Breast epithelium (tissue), 3 donors: ENCODE measurements around the gene TIMM29.

Experiments used
- CTCF ChIP-seq, 3 donors: fragments of 450-650 bp; IDR thresholded peaks; one replicate each; pipeline ENCODE4 v1.5.1; 2016 to 2017; ENCODE audit warnings: antibody characterized with exemption in 3 of 3, mild to moderate bottlenecking in 3 of 3, moderate library complexity in 3 of 3
- POLR2A ChIP-seq: fragments of 450-650 bp; IDR thresholded peaks from one replicate; pipeline ENCODE4 v1.6.1; 2016; ENCODE audit warnings: antibody characterized with exemption, mild to moderate bottlenecking, moderate library complexity
- POLR2AphosphoS5 ChIP-seq, 3 donors: sonication (generic); formaldehyde crosslinking; IDR thresholded peaks; one replicate each; pipeline ENCODE4 v1.6.1; 2017; ENCODE audit warnings: antibody characterized with exemption in 3 of 3

DNA sequence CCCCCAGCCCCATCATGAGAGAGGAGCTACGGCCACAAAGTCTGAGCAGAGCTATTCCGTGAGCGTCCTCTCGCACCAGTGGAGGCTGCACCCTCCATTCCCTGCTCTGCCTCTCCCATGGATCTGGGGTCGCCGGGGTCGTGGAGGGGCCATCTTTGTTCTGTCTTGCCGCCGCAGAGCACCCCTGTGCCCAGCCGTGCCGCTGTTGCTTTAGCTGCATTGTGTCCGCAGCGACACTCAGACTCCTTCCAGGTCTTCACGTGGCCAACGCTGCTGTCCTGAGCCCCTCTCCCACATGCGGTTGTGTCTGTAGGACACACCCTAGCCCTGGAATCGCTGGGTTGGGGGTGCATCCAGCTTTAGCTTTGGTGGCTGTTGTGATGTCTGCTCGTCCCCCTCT lies 16.0 kb upstream of the TIMM29 start:
- TF ChIP-seq CTCF (IDR thresholded peaks at IDR 0.05): no peak
- TF ChIP-seq POLR2A: no peak
- TF ChIP-seq POLR2AphosphoS5 (IDR thresholded peaks at IDR 0.05): no peak
